IMR-90 (cell line): Measurements from ENCODE around the gene MACO1. TPM values are rescaled to one million over a fixed set of nuclear protein-coding genes. Genes with fewer than 3 reads are reported as not detected.

Experiments
- ATAC-seq: fragments of 200-7000 bp; cut with Tn5 transposase; 2 replicates; pipeline ENCODE4 v1.9.1; 2020; ENCODE audit warnings: low read depth, mild to moderate bottlenecking, moderate library complexity
- BruUV-seq: library from RNA; stranded (reverse); fragments of 400-500 nt; replicated peaks from 2 replicates; lab custom pipeline; 2021; lab: Mats Ljungman, UMichigan
- CTCF ChIA-PET: fragments of 300-600 bp; formaldehyde crosslinking; extraction: SDS; loops from one replicate; lab custom pipeline; 2021; ENCODE audit warnings: antibody characterized with exemption; lab: Yijun Ruan, JAX
- POLR2A ChIA-PET: fragments of 300-600 bp; sonication (Branson Sonifier 250); formaldehyde crosslinking; loops from one replicate; lab custom pipeline; 2022; ENCODE audit warnings: antibody characterized with exemption; ENCODE audit not compliant: unreplicated experiment; lab: Charles Lee
- DNase-seq: peaks from one replicate; pipeline ENCODE4 v3.0.0; 2013
- H2AFZ ChIP-seq: replicated peaks from 2 replicates; pipeline ENCODE3; 2013; ENCODE audit warnings: low read length, mild to moderate bottlenecking; ENCODE audit not compliant: poor library complexity
- H2AK5ac ChIP-seq: 2 replicates; pipeline ENCODE4 v1.6.1; 2013; ENCODE audit warnings: low read depth, low read length, inconsistent platforms
- H2AK9ac ChIP-seq: replicated peaks from 2 replicates; pipeline ENCODE3; 2013; ENCODE audit warnings: mild to moderate bottlenecking, low read depth, low read length, moderate library complexity; ENCODE audit not compliant: poor library complexity
- H2BK120ac ChIP-seq: 2 replicates; pipeline ENCODE4 v1.6.1; 2013; ENCODE audit warnings: low read depth, low read length, inconsistent platforms
- H2BK15ac ChIP-seq: 3 replicates; pipeline ENCODE4 v1.6.1; 2013; ENCODE audit warnings: low read depth, low read length, inconsistent platforms
- H2BK20ac ChIP-seq: 2 replicates; pipeline ENCODE4 v1.6.1; 2013; ENCODE audit warnings: low read depth, mild to moderate bottlenecking, inconsistent platforms, low read length, moderate library complexity
- H2BK5ac ChIP-seq: 2 replicates; pipeline ENCODE4 v1.6.1; 2013; ENCODE audit warnings: mild to moderate bottlenecking, low read depth, low read length, inconsistent platforms; ENCODE audit not compliant: poor library complexity, severe bottlenecking
- H3K14ac ChIP-seq: replicated peaks from 2 replicates; pipeline ENCODE4 v1.6.1; 2013; ENCODE audit warnings: low read depth, low read length, inconsistent platforms
- H3K18ac ChIP-seq: 2 replicates; pipeline ENCODE4 v1.6.1; 2013; ENCODE audit warnings: low read depth, low read length, control low read depth
- H3K23ac ChIP-seq: 2 replicates; pipeline ENCODE4 v1.6.1; 2013; ENCODE audit warnings: low read depth, low read length, inconsistent platforms
- H3K27ac ChIP-seq: 2 replicates; pipeline ENCODE4 v1.5.1; 2013; ENCODE audit warnings: mild to moderate bottlenecking, control low read depth, low read length; ENCODE audit not compliant: insufficient read depth
- H3K27me3 ChIP-seq: 2 replicates; pipeline ENCODE4 v1.6.1; 2013; ENCODE audit warnings: low read length; ENCODE audit not compliant: control insufficient read depth, insufficient read depth
- H3K36me3 ChIP-seq: 2 replicates; pipeline ENCODE4 v1.6.1; 2013; ENCODE audit warnings: low read length, mixed read lengths; ENCODE audit not compliant: control insufficient read depth, insufficient read depth
- H3K4ac ChIP-seq: 2 replicates; pipeline ENCODE4 v1.6.1; 2013; ENCODE audit warnings: low read depth, low read length, inconsistent platforms
- H3K4me1 ChIP-seq: 2 replicates; pipeline ENCODE4 v1.6.1; 2013; ENCODE audit warnings: low read length, mixed read lengths; ENCODE audit not compliant: control insufficient read depth, insufficient read depth
- H3K4me2 ChIP-seq: 2 replicates; pipeline ENCODE4 v1.6.1; 2013; ENCODE audit warnings: low read depth, mild to moderate bottlenecking, control low read depth, low read length, moderate library complexity
- H3K4me3 ChIP-seq: 2 replicates; pipeline ENCODE4 v1.5.1; 2013; ENCODE audit warnings: low read depth, mild to moderate bottlenecking, control low read depth, low read length, moderate library complexity; ENCODE audit not compliant: insufficient read depth
- H3K56ac ChIP-seq: 2 replicates; pipeline ENCODE4 v1.6.1; 2013; ENCODE audit warnings: low read length, inconsistent platforms; ENCODE audit not compliant: insufficient read depth; ENCODE audit errors: extremely low read depth
- H3K79me1 ChIP-seq, 2 experiments: 2 replicates each; pipeline ENCODE4 v1.6.1; 2013; ENCODE audit warnings: low read length in 2 of 2, inconsistent platforms in 1 of 2, low read depth in 1 of 2
- H3K9ac ChIP-seq: 2 replicates; pipeline ENCODE4 v1.6.1; 2013; ENCODE audit warnings: low read depth, low read length, control low read depth
- H3K9me1 ChIP-seq: 2 replicates; pipeline ENCODE4 v1.6.1; 2013; ENCODE audit warnings: low read length, inconsistent platforms; ENCODE audit not compliant: insufficient read depth
- H3K9me3 ChIP-seq: 2 replicates; pipeline ENCODE4 v1.6.1; 2013; ENCODE audit warnings: low read length; ENCODE audit not compliant: control insufficient read depth, insufficient read depth
- H4K20me1 ChIP-seq: 2 replicates; pipeline ENCODE4 v1.6.1; 2013; ENCODE audit warnings: low read length, inconsistent platforms; ENCODE audit not compliant: insufficient read depth
- H4K5ac ChIP-seq: 2 replicates; pipeline ENCODE4 v1.6.1; 2013; ENCODE audit warnings: mild to moderate bottlenecking, low read depth, low read length, control low read depth
- H4K8ac ChIP-seq, 2 experiments: 2 replicates each; pipeline ENCODE4 v1.6.1; 2013; ENCODE audit warnings: low read depth in 2 of 2, low read length in 2 of 2, control low read depth in 1 of 2, inconsistent platforms in 1 of 2
- H4K91ac ChIP-seq: 2 replicates; pipeline ENCODE4 v1.6.1; 2013; ENCODE audit warnings: low read depth, low read length, inconsistent platforms; ENCODE audit not compliant: insufficient read depth
- ELK1 ChIP-seq: fragments of 150-350 bp; IDR thresholded peaks from 2 replicates; pipeline ENCODE4 v1.6.1; 2016; ENCODE audit warnings: low read depth, mild to moderate bottlenecking, low read length, moderate library complexity, borderline replicate concordance
- MAZ ChIP-seq: IDR thresholded peaks from 2 replicates; pipeline ENCODE4 v1.6.1; 2012; ENCODE audit warnings: low read depth, mild to moderate bottlenecking, low read length, improper control_type of control experiment, moderate library complexity, borderline replicate concordance
- WGBS, 2 experiments: methylation state at CpG; one replicate each; pipeline versions ENCODE4 v1.1.5 to v1.1.7; 2013; ENCODE audit warnings: missing lambda C conversion rate in 2 of 2; ENCODE audit not compliant: insufficient read length in 1 of 2; ENCODE audit errors: extremely low coverage in 2 of 2; 5-methylcytosine and 5-hydroxymethylcytosine counted together
- dilution Hi-C: fragments of 300-500 bp; cut with HindIII; formaldehyde crosslinking; loops from one replicate; pipeline ENCODE4 v1.14.3; 2018; ENCODE audit warnings: low sequenced_read_pairs; ENCODE audit not compliant: unreplicated experiment
- in situ Hi-C: fragments of 300-500 bp; cut with MboI; formaldehyde crosslinking; loops from 3 replicates; pipeline ENCODE4 v1.14.3; 2019; ENCODE audit warnings: low sequenced_read_pairs, inconsistent platforms, mixed read lengths
- intact Hi-C: fragments of 100-400 bp; cut with micrococcal nuclease; formaldehyde crosslinking; loops from 2 replicates; pipeline ENCODE4 v1.10.0; 2022
- polyA plus RNA-seq, 3 experiments: library from polyadenylated mRNA; depleted of rRNA; stranded (reverse); fragments of >200 nt; gene quantifications; 2 replicates each; pipeline ENCODE4 v1.2.3, GENCODE V29; 2012; ENCODE audit warnings: low replicate concordance in 1 of 3
- total RNA-seq: library from RNA; depleted of rRNA; stranded (reverse); fragments of >200 nt; gene quantifications from 2 replicates; pipeline ENCODE4 v1.2.3, GENCODE V29; 2012

The MACO1 gene
- total and polyA plus RNA-seq, 2 of the 4 experiments (the other 2 are of a cell fraction) = 6.8 to 12.7 TPM

- Histone ChIP-seq H3K4me3 (no peak overlapping the region), H3K9me3 (no peaks in the 10 kb centered on the region), H3K4ac (no peak overlapping the region), H4K8ac (no peak overlapping the region), H4K5ac (no peak overlapping the region), H2BK20ac (no peak overlapping the region), H3K27ac (peak overlapping the region; percentile 71; the same call in 1 of the 2 replicates), H3K36me3 (peaks cover 2% of the 10 kb centered on the region; the same call in 1 of the 2 replicates), H3K23ac (peak overlapping the region; percentile 49; the same call in 1 of the 2 replicates), H2AFZ (no peak overlapping the region), H2BK15ac (no peak overlapping the region), H3K4me2 (peak overlapping the region; percentile 77), H3K56ac (no peak overlapping the region), H3K9ac (peak overlapping the region; percentile 60; the same call in 1 of the 2 replicates), H4K20me1 (peaks cover 32% of the 10 kb centered on the region; the same call in 1 of the 2 replicates), H2AK5ac (no peak overlapping the region), H2BK5ac (no peak overlapping the region), H3K79me1 (peaks cover 25 to 57% of the 10 kb centered on the region in 2 experiments), H3K18ac (no peak overlapping the region; the same call in 1 of the 2 replicates), H4K91ac (no peak overlapping the region), H2BK120ac (no peak overlapping the region), H2AK9ac (no peak overlapping the region), H3K14ac (no peak overlapping the region), H3K4me1 (peaks cover 11% of the 10 kb centered on the region), H3K27me3 (no peaks in the 10 kb centered on the region), H3K9me1 (peaks cover 2% of the 10 kb centered on the region)
- no peak for TF ChIP-seq ELK1
- no peak for TF ChIP-seq MAZ
- dilution Hi-C loops (no loop called here), in situ Hi-C loops (no loop called here), intact Hi-C loops (loop anchor here (5.0 to 10.0 kb wide), 2 partner anchors 51 to 89 kb away; no protein-coding TSS in a partner anchor)
- ChIA-PET POLR2A (no interaction called here), CTCF (no interaction called here)
- ATAC-seq (no peak), DNase-seq (no peak)
- WGBS, 2 experiments = no CpG with 5 or more reads among the region's 4 CpGs
- BruUV-seq = no TSS peak
Measured at GRCh38 chr1:25433389-25434186, 2.9 kb downstream of the MACO1 start.
